ENCODE results near the gene KCNIP4.

Gene KCNIP4

DNA sequence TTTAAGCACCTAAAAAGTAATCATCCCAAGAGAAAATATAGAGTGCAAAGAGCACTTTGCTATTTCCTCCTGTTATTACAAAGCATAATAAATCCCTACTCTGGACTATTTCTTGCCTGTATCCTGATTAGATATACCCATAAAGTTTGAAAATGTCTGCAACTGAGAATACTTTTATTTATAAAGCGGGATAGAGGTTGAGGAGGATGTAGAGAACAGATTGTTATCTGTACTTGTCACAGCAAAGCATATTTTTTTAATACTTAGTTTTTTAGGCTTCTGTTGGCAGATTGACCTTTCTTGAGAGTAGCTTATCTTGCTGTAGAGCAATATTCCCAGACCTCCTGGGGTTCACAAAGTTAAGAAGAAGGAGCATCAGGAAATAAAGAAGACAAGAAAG, 396.1 kb downstream of the KCNIP4 start:
- no peak overlapping the region for H3K27ac ChIP-seq
- no peaks in the 10 kb centered on the region for H3K9me3 ChIP-seq (ENCODE audit: control insufficient read depth, low read length)
- H3K4me3 ChIP-seq (ENCODE audit: low read depth, low read length), result no peak overlapping the region
- TF ChIP-seq, protein P1, sequence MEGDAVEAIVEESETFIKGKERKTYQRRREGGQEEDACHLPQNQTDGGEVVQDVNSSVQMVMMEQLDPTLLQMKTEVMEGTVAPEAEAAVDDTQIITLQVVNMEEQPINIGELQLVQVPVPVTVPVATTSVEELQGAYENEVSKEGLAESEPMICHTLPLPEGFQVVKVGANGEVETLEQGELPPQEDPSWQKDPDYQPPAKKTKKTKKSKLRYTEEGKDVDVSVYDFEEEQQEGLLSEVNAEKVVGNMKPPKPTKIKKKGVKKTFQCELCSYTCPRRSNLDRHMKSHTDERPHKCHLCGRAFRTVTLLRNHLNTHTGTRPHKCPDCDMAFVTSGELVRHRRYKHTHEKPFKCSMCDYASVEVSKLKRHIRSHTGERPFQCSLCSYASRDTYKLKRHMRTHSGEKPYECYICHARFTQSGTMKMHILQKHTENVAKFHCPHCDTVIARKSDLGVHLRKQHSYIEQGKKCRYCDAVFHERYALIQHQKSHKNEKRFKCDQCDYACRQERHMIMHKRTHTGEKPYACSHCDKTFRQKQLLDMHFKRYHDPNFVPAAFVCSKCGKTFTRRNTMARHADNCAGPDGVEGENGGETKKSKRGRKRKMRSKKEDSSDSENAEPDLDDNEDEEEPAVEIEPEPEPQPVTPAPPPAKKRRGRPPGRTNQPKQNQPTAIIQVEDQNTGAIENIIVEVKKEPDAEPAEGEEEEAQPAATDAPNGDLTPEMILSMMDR (IDR thresholded peaks at IDR 0.05), result no peak
- no peak overlapping the region for H3K9ac ChIP-seq
- H3K4me2 ChIP-seq (ENCODE audit: low read length), result no peak overlapping the region
- no peaks in the 10 kb centered on the region for H3K27me3 ChIP-seq (ENCODE audit: control insufficient read depth, insufficient read depth, low read length)
- H2AFZ ChIP-seq, result no peak overlapping the region
- H3K36me3 ChIP-seq (ENCODE audit: control insufficient read depth, insufficient read depth, low read length), result no peaks in the 10 kb centered on the region
- H3K79me2 ChIP-seq, result no peaks in the 10 kb centered on the region
- H3K4me1 ChIP-seq, result no peaks in the 10 kb centered on the region

DNA sequence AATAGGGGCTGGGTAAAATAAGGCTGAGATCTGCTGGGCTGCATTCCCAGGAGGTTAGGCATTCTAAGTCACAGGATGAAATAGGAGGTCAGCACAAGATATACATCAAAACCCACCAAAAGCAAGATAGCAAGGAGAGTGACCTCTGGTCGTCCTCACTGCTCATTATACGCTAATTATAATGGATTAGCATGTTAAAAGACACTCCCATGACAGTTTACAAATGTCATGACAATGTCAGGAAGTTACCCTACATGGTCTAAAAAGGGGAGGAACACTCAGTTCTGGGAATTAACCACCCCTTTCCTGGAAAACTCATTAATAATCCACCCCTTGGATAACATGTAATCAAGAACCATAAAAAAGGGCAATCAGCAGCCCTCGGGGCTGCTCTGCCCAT, 403.6 kb downstream of the KCNIP4 start:
- no peak overlapping the region for H3K9ac ChIP-seq
- no peaks in the 10 kb centered on the region for H3K4me1 ChIP-seq
- TF ChIP-seq, protein P1 (IDR thresholded peaks at IDR 0.05), result no peak

DNA sequence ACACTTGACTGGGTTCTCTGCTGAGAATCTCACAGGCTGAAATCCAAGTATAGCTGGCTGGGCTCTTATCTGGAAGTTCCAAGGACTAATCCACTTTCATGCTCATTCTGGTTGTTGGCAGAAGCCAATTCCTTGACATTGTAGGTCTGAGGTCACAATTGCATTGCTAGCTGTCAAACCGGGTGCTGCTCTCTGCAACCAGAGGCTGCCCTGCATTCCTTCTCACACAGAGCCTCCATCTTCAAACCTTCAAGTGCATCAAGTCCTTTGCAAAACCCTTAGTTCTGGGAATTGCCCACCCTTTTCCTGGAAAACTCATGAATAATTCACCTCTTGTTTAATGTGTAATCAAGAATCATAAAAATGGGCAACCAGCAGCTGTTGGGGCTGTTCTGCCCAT, 404.2 kb downstream of the KCNIP4 start:
- H3K36me3 ChIP-seq (ENCODE audit: control insufficient read depth, insufficient read depth, low read length), result no peaks in the 10 kb centered on the region
- no peaks in the 10 kb centered on the region for H3K27me3 ChIP-seq (ENCODE audit: control insufficient read depth, insufficient read depth, low read length)
- H3K27ac ChIP-seq, result no peak overlapping the region
- H3K79me2 ChIP-seq, result no peaks in the 10 kb centered on the region
- no peak overlapping the region for H2AFZ ChIP-seq
- H3K9me3 ChIP-seq (ENCODE audit: control insufficient read depth, low read length), result no peaks in the 10 kb centered on the region
- TF ChIP-seq, protein P1 (IDR thresholded peaks at IDR 0.05), result no peak
- H3K4me1 ChIP-seq, result no peaks in the 10 kb centered on the region
- no peak overlapping the region for H3K4me2 ChIP-seq (ENCODE audit: low read length)
- no peak overlapping the region for H3K4me3 ChIP-seq (ENCODE audit: low read depth, low read length)
- H3K9ac ChIP-seq, result no peak overlapping the region

More for the DNA sequence above, 403.6 kb downstream of the KCNIP4 start:
- H3K4me2 ChIP-seq (ENCODE audit: low read length), result no peak overlapping the region
- no peaks in the 10 kb centered on the region for H3K79me2 ChIP-seq
- no peaks in the 10 kb centered on the region for H3K9me3 ChIP-seq (ENCODE audit: control insufficient read depth, low read length)
- H3K36me3 ChIP-seq (ENCODE audit: control insufficient read depth, insufficient read depth, low read length), result no peaks in the 10 kb centered on the region
- no peak overlapping the region for H3K4me3 ChIP-seq (ENCODE audit: low read depth, low read length)
- no peaks in the 10 kb centered on the region for H3K27me3 ChIP-seq (ENCODE audit: control insufficient read depth, insufficient read depth, low read length)
- no peak overlapping the region for H3K27ac ChIP-seq
- H2AFZ ChIP-seq, result no peak overlapping the region

DNA sequence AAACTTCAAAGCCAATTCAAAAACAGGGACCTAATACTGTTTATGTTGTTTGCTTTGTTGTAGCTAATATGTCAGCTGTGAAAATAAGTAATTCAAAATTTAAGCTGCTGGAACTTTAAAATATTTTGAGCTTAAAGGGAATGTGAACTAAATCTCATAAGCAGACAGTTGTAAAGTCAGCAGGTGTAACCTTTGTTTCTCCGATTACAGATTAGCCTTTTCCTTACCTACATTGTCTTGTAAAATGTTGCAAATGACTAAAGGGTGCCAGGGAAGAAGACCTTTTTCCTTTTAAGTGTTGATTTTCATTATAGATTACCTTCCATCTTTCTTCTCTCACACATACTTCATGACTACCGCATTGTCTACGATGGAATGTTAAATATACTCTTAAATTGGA, 405.1 kb downstream of the KCNIP4 start:
- H3K27me3 ChIP-seq (ENCODE audit: control insufficient read depth, insufficient read depth, low read length), result no peaks in the 10 kb centered on the region
- H3K9ac ChIP-seq, result no peak overlapping the region
- H3K4me3 ChIP-seq (ENCODE audit: low read depth, low read length), result no peak overlapping the region
- H3K4me2 ChIP-seq (ENCODE audit: low read length), result no peak overlapping the region
- H3K79me2 ChIP-seq, result no peaks in the 10 kb centered on the region
- H2AFZ ChIP-seq, result no peak overlapping the region
- H3K27ac ChIP-seq, result no peak overlapping the region
- H3K36me3 ChIP-seq (ENCODE audit: control insufficient read depth, insufficient read depth, low read length), result no peaks in the 10 kb centered on the region
- no peaks in the 10 kb centered on the region for H3K4me1 ChIP-seq
- TF ChIP-seq, protein P1 (IDR thresholded peaks at IDR 0.05), result no peak
- H3K9me3 ChIP-seq (ENCODE audit: control insufficient read depth, low read length), result no peaks in the 10 kb centered on the region

DNA sequence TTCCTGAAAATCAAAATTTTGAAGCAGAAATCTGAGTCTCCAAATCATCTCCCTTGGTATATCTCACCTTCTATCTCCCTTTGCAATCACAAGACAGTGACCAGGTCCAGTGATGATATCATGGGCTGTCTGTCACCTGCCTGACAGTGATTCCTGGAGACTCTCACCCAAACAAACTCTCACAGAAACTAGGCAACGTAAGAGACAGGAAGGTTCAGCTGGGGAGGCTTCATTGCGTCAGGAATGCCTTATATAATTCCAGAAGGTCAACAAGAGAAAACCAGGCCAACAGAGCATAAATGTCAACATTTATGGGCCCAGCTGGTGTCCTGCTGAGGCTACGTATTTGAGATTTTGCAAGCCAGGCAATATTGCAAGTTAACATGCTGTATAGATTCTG, 412.7 kb downstream of the KCNIP4 start:
- Histone ChIP-seq H3K4me2 (ENCODE audit: low read length) (no peak overlapping the region), H3K36me3 (ENCODE audit: control insufficient read depth, insufficient read depth, low read length) (no peaks in the 10 kb centered on the region), H2AFZ (no peak overlapping the region), H3K4me3 (ENCODE audit: low read depth, low read length) (no peak overlapping the region), H3K79me2 (no peaks in the 10 kb centered on the region), H3K9ac (no peak overlapping the region), H3K27ac (no peak overlapping the region), H3K4me1 (no peaks in the 10 kb centered on the region), H3K27me3 (ENCODE audit: control insufficient read depth, insufficient read depth, low read length) (no peaks in the 10 kb centered on the region), H3K9me3 (ENCODE audit: control insufficient read depth, low read length) (no peaks in the 10 kb centered on the region)
- TF ChIP-seq, protein P1 (IDR thresholded peaks at IDR 0.05), result no peak

Data from parathyroid adenoma (tissue), 2 donors.